Fibroblast of villous mesenchyme (primary cell): ENCODE measurements around the gene GIPC3. TPM values are rescaled to one million over a fixed set of nuclear protein-coding genes. Genes with fewer than 3 reads are reported as not detected.

Source experiments
- DNase-seq: peaks from one replicate; pipeline ENCODE4 v3.0.0-alpha.2; 2010; ENCODE audit warnings: low read depth
- H3K4me3 ChIP-seq: 2 replicates; pipeline ENCODE4 v1.5.1; 2011; ENCODE audit warnings: low read depth, mild to moderate bottlenecking, low read length
- small RNA-seq: library from RNA; depleted of rRNA; stranded (forward); fragments of <200 nt; gene quantifications from one replicate; pipeline ENCODE3, GENCODE V24; 2012
- total RNA-seq: library from RNA; depleted of rRNA; stranded (reverse); fragments of >200 nt; gene quantifications from 2 replicates; pipeline ENCODE4 v1.2.3, GENCODE V29; 2012
- TF ChIP-seq, protein P1 (sequence below): IDR thresholded peaks from 2 replicates; pipeline ENCODE4 v1.5.1; 2012; ENCODE audit warnings: low read depth, mild to moderate bottlenecking, low read length; ENCODE audit not compliant: insufficient read depth

Gene GIPC3
- total RNA-seq, 1 donor, result 0.43 TPM

DNA sequence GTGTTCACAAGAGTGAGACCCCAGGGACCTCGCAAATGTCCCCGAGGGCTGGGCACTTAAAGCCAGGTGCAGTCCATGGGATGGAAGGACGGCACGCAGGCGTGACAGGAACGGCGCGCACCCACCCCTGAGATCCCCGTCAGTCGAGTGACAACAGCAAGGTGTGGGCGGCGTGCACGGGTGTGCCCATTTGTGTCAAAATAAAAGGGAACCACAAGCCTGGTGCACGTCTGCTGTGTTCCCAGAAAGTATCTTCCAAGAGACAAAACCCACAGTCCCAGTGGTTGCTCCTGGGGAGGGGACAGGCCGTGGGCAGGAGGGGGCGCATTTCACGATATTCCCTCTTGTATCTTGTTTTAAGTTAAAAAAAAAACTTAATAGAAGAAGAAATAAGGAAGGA is 57.0 kb downstream of the GIPC3 start:
- DNase-seq, result no peak
- TF ChIP-seq, protein P1, sequence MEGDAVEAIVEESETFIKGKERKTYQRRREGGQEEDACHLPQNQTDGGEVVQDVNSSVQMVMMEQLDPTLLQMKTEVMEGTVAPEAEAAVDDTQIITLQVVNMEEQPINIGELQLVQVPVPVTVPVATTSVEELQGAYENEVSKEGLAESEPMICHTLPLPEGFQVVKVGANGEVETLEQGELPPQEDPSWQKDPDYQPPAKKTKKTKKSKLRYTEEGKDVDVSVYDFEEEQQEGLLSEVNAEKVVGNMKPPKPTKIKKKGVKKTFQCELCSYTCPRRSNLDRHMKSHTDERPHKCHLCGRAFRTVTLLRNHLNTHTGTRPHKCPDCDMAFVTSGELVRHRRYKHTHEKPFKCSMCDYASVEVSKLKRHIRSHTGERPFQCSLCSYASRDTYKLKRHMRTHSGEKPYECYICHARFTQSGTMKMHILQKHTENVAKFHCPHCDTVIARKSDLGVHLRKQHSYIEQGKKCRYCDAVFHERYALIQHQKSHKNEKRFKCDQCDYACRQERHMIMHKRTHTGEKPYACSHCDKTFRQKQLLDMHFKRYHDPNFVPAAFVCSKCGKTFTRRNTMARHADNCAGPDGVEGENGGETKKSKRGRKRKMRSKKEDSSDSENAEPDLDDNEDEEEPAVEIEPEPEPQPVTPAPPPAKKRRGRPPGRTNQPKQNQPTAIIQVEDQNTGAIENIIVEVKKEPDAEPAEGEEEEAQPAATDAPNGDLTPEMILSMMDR, result no peak
- H3K4me3 ChIP-seq, result no peak overlapping the region

Small RNA genes within 50 kb of the gene (small RNA-seq; reads per million reads assigned to genes)
- not detected for gene AC005786.1

Other genes with a start within 250 kb of the GIPC3 start
- 42.7 and 56.0 TPM in 2 replicates for gene NFIC, start 218.9 kb upstream of the GIPC3 start, total RNA-seq
- gene SMIM24, start 105.0 kb upstream of the GIPC3 start, total RNA-seq, result not detected in 2 replicates
- gene SMIM44, start 102.0 kb upstream of the GIPC3 start, total RNA-seq, result not detected in 2 replicates
- 10.4 and 11.6 TPM in 2 replicates for gene DOHH, start 84.8 kb upstream of the GIPC3 start, total RNA-seq
- 37.6 and 40.3 TPM in 2 replicates for gene FZR1, start 79.2 kb upstream of the GIPC3 start, total RNA-seq
- gene TEKTIP1, start 46.3 kb upstream of the GIPC3 start, total RNA-seq, result not detected in 2 replicates
- gene MFSD12, start 27.9 kb upstream of the GIPC3 start, total RNA-seq, result 137 and 139 TPM in 2 replicates
- gene HMG20B, start 12.5 kb upstream of the GIPC3 start, total RNA-seq, result 72.5 and 124 TPM in 2 replicates
- 4.3 and 4.8 TPM in 2 replicates for gene TBXA2R, start 21.4 kb downstream of the GIPC3 start, total RNA-seq
- 17.7 and 24.8 TPM in 2 replicates for gene CACTIN, start 41.3 kb downstream of the GIPC3 start, total RNA-seq
- gene PIP5K1C, start 115.0 kb downstream of the GIPC3 start, total RNA-seq, result 40.6 and 46.2 TPM in 2 replicates
- not detected in 2 replicates for gene TJP3, start 122.9 kb downstream of the GIPC3 start, total RNA-seq
- gene APBA3, start 176.2 kb downstream of the GIPC3 start, total RNA-seq, result 19.4 and 22.2 TPM in 2 replicates
- 48.4 and 64.1 TPM in 2 replicates for gene MRPL54, start 177.2 kb downstream of the GIPC3 start, total RNA-seq
- gene RAX2, start 186.8 kb downstream of the GIPC3 start, total RNA-seq, result not detected in 2 replicates
- not detected in 2 replicates for gene MATK, start 200.9 kb downstream of the GIPC3 start, total RNA-seq